ENCODE data around the gene YAF2. TPM values are rescaled to one million over a fixed set of nuclear protein-coding genes. Genes with fewer than 3 reads are reported as not detected.
"Not testable (repeated sequence)": the region's sequence is repeated elsewhere in the genome, so short reads cannot be mapped to it uniquely, and the experiment has no call there.

YAF2 gene
- total RNA-seq, 3 donors from 2014 or later (not counting 1 experiment from before 2014, with no cell fraction given) = 96.2 to 124 (median 101) TPM

DNA sequence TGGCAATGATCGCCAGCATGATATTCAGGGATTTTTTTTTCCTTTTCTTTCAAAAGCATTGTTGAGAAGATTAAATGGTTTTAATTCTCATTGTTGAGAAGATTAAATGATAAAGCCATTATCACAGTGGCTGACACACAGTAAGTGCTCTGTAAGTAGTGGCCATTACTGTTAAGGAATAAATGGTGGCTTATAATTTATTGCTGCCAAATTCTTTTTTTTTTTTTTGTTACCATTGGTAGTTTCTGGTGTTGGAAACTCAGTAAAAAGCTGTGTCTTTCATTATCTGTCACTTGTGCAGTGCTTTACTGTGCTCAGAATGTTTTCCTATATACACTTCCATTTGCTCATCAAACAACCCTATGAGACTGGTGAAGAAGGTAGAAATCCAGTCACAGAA, 15.3 kb downstream of the YAF2 start:
- no peak overlapping the region for H3K27ac Mint-ChIP-seq
- no peak overlapping the region for H3K27ac ChIP-seq (ENCODE audit: low read length)
- H3K27me3 ChIP-seq (ENCODE audit: control insufficient read depth, insufficient read depth, low read length) = no peaks in the 10 kb centered on the region
- no peaks in the 10 kb centered on the region for H3K9me3 Mint-ChIP-seq
- H3K9me3 ChIP-seq (ENCODE audit: control insufficient read depth, insufficient read depth, low read length) = no peaks in the 10 kb centered on the region
- DNase-seq (no peak), ATAC-seq (no peak)
- no peaks in the 10 kb centered on the region for H3K36me3 ChIP-seq (ENCODE audit: control insufficient read depth, insufficient read depth, low read length)
- TF ChIP-seq, protein P1, sequence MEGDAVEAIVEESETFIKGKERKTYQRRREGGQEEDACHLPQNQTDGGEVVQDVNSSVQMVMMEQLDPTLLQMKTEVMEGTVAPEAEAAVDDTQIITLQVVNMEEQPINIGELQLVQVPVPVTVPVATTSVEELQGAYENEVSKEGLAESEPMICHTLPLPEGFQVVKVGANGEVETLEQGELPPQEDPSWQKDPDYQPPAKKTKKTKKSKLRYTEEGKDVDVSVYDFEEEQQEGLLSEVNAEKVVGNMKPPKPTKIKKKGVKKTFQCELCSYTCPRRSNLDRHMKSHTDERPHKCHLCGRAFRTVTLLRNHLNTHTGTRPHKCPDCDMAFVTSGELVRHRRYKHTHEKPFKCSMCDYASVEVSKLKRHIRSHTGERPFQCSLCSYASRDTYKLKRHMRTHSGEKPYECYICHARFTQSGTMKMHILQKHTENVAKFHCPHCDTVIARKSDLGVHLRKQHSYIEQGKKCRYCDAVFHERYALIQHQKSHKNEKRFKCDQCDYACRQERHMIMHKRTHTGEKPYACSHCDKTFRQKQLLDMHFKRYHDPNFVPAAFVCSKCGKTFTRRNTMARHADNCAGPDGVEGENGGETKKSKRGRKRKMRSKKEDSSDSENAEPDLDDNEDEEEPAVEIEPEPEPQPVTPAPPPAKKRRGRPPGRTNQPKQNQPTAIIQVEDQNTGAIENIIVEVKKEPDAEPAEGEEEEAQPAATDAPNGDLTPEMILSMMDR (IDR thresholded peaks at IDR 0.05) = no peak
- intact Hi-C loops (cut with micrococcal nuclease) = no loop called here
- peaks cover 39 to 57% of the 10 kb centered on the region in 2 donors for H3K4me1 Mint-ChIP-seq
- WGBS (ENCODE audit: insufficient coverage) = no CpG with 5 or more reads among the region's 1 CpG
- no peaks in the 10 kb centered on the region for H3K27me3 Mint-ChIP-seq (ENCODE audit: low read depth in 2 of 2)
- H3K36me3 Mint-ChIP-seq = no peaks in the 10 kb centered on the region
- no peak overlapping the region for H3K4me3 Mint-ChIP-seq
- H3K4me3 ChIP-seq (ENCODE audit: low read length) = no peak overlapping the region
- H3K4me1 ChIP-seq (ENCODE audit: control insufficient read depth, insufficient read depth, low read length) = no peaks in the 10 kb centered on the region

DNA sequence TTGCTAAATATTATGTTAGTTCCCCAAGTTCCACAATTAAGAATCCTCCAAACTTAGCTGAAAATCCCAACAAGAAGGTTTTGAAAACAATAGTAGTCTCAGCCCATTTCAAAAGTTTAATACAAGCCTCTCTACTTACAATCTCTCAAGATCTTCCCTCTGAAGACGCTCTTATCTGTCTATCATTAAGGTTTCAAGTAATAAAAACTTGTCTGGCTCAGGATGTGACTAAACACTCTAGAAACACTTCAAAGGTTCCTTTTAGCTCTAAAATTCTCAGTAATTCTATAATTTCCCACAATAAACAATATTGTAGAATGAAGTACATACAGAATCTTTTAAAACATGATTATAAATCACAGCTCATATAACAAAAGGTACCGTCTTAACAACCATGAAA, 16.3 kb downstream of the YAF2 start:
- Mint-ChIP-seq H3K27ac (peak overlapping the region in 1 of 2 donors; percentile 42), H3K4me1 (peaks cover 42 to 63% of the 10 kb centered on the region in 2 donors), H3K36me3 (no peaks in the 10 kb centered on the region), H3K27me3 (ENCODE audit: low read depth in 2 of 2) (no peaks in the 10 kb centered on the region), H3K4me3 (no peak overlapping the region), H3K9me3 (no peaks in the 10 kb centered on the region)
- DNase-seq (no peak), ATAC-seq (no peak)
- TF ChIP-seq, protein P1 (IDR thresholded peaks at IDR 0.05) = no peak
- WGBS (ENCODE audit: insufficient coverage) = 40% methylated on average over 1 of the region's 2 CpGs
- intact Hi-C loops (cut with micrococcal nuclease) = no loop called here
- H3K36me3 ChIP-seq (ENCODE audit: control insufficient read depth, insufficient read depth, low read length) = no peaks in the 10 kb centered on the region
- H3K27ac ChIP-seq (ENCODE audit: low read length) = no peak overlapping the region
- H3K27me3 ChIP-seq (ENCODE audit: control insufficient read depth, insufficient read depth, low read length) = no peaks in the 10 kb centered on the region
- no peak overlapping the region for H3K4me3 ChIP-seq (ENCODE audit: low read length)
- no peaks in the 10 kb centered on the region for H3K9me3 ChIP-seq (ENCODE audit: control insufficient read depth, insufficient read depth, low read length)
- H3K4me1 ChIP-seq (ENCODE audit: control insufficient read depth, insufficient read depth, low read length) = no peaks in the 10 kb centered on the region

DNA sequence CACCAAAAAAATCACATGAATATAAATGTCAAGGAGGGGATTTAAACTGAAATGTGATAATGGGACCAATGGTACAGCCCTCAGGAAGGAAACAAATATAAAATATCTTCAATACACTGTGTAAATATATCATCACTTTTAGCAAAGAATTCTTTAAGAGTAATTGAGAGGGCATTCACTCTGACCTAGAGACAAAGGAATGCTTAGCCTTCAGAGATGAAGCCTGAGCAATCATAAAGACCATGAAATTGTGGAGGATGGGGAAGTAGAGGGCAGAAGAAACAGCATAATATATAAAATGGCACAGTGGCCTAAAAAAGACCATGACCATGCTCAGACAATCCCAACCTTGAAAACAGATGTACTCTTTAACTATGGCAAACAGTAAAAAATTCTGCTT, 20.4 kb downstream of the YAF2 start:
- no peaks in the 10 kb centered on the region for H3K27me3 ChIP-seq (ENCODE audit: control insufficient read depth, insufficient read depth, low read length)
- intact Hi-C loops (cut with micrococcal nuclease) = no loop called here
- Mint-ChIP-seq H3K4me3 (no peak overlapping the region), H3K27ac (no peak overlapping the region), H3K9me3 (no peaks in the 10 kb centered on the region), H3K36me3 (no peaks in the 10 kb centered on the region), H3K4me1 (peaks cover 45 to 62% of the 10 kb centered on the region in 2 donors), H3K27me3 (ENCODE audit: low read depth in 2 of 2) (no peaks in the 10 kb centered on the region)
- H3K36me3 ChIP-seq (ENCODE audit: control insufficient read depth, insufficient read depth, low read length) = no peaks in the 10 kb centered on the region
- H3K4me1 ChIP-seq (ENCODE audit: control insufficient read depth, insufficient read depth, low read length) = no peaks in the 10 kb centered on the region
- DNase-seq (no peak), ATAC-seq (no peak)
- TF ChIP-seq, protein P1 (IDR thresholded peaks at IDR 0.05) = no peak
- no peak overlapping the region for H3K27ac ChIP-seq (ENCODE audit: low read length)
- no peaks in the 10 kb centered on the region for H3K9me3 ChIP-seq (ENCODE audit: control insufficient read depth, insufficient read depth, low read length)
- no peak overlapping the region for H3K4me3 ChIP-seq (ENCODE audit: low read length)

DNA sequence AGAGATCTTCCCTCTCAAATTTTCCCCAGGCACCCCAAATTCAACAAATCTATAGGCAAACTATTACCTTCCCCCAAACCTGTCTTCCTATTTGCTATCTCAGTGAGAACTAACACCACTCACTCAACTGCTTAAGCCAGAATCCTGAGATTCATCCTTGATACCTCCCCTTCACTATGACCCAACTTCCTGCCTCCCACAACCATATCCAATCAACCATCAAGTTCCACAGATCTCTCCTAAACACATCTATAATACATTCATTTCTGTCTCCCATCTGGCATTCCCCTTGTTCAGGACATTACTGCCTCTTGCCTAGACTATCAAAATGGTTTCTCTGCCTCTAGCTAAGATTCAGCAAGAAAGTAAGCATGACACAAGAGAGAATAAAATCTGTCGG, 21.3 kb downstream of the YAF2 start:
- intact Hi-C loops (cut with micrococcal nuclease) = no loop called here
- no peak for ATAC-seq
- DNase-seq = no peak
- Mint-ChIP-seq H3K27ac (peak overlapping the region; percentile 3 to 28), H3K4me1 (peaks cover 36 to 54% of the 10 kb centered on the region in 2 donors), H3K36me3 (no peaks in the 10 kb centered on the region), H3K9me3 (no peaks in the 10 kb centered on the region), H3K4me3 (no peak overlapping the region), H3K27me3 (ENCODE audit: low read depth in 2 of 2) (no peaks in the 10 kb centered on the region)
- Histone ChIP-seq H3K27me3 (ENCODE audit: control insufficient read depth, insufficient read depth, low read length) (no peaks in the 10 kb centered on the region), H3K4me1 (ENCODE audit: control insufficient read depth, insufficient read depth, low read length) (no peaks in the 10 kb centered on the region), H3K36me3 (ENCODE audit: control insufficient read depth, insufficient read depth, low read length) (no peaks in the 10 kb centered on the region), H3K9me3 (ENCODE audit: control insufficient read depth, insufficient read depth, low read length) (no peaks in the 10 kb centered on the region), H3K4me3 (ENCODE audit: low read length) (no peak overlapping the region), H3K27ac (ENCODE audit: low read length) (no peak overlapping the region)
- WGBS (ENCODE audit: insufficient coverage) = no CpG with 5 or more reads among the region's 1 CpG
- TF ChIP-seq, protein P1 (IDR thresholded peaks at IDR 0.05) = no peak

DNA sequence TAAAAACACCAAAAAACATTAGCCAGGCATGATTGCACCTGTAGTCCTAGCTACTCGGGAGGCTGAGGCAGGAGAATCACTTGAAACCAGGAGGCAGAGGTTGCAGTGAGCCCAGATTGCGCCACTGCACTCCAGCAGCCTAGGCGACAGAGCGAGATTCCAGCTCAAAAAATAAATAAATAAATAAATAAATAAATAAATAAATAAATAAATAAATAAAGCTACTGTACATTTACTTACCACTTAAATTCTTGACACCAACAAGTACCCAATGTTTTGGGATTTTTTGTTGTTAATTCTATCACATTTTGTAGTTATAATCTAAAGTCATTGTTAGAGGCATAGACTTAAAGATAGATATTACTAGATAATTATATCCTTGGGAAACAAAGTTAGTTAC, 22.3 kb downstream of the YAF2 start:
- H3K9me3 ChIP-seq (ENCODE audit: control insufficient read depth, insufficient read depth, low read length); H3K27me3 Mint-ChIP-seq (ENCODE audit: low read depth in 2 of 2); ATAC-seq; H3K27ac Mint-ChIP-seq; H3K4me3 ChIP-seq (ENCODE audit: low read length); H3K36me3 Mint-ChIP-seq; intact Hi-C loops (cut with micrococcal nuclease); H3K4me1 ChIP-seq (ENCODE audit: control insufficient read depth, insufficient read depth, low read length); H3K4me3 Mint-ChIP-seq; DNase-seq; H3K27me3 ChIP-seq (ENCODE audit: control insufficient read depth, insufficient read depth, low read length); H3K9me3 Mint-ChIP-seq; H3K36me3 ChIP-seq (ENCODE audit: control insufficient read depth, insufficient read depth, low read length); H3K27ac ChIP-seq (ENCODE audit: low read length): not testable (repeated sequence)
- H3K4me1 Mint-ChIP-seq = peaks cover 28 to 45% of the 10 kb centered on the region in 2 donors
- WGBS (ENCODE audit: insufficient coverage) = 79% methylated on average over 2 of the region's 4 CpGs
